GM19240 (cell line): ENCODE results near the gene ARL15.
A peak's percentile ranks its signal among the peaks of the same experiment; 100 is the strongest.

Experiments used
- DNase-seq: peaks from one replicate; pipeline ENCODE4 v3.0.0; 2011; ENCODE audit warnings: low spot score; ENCODE audit not compliant: insufficient read length

Gene ARL15

DNA sequence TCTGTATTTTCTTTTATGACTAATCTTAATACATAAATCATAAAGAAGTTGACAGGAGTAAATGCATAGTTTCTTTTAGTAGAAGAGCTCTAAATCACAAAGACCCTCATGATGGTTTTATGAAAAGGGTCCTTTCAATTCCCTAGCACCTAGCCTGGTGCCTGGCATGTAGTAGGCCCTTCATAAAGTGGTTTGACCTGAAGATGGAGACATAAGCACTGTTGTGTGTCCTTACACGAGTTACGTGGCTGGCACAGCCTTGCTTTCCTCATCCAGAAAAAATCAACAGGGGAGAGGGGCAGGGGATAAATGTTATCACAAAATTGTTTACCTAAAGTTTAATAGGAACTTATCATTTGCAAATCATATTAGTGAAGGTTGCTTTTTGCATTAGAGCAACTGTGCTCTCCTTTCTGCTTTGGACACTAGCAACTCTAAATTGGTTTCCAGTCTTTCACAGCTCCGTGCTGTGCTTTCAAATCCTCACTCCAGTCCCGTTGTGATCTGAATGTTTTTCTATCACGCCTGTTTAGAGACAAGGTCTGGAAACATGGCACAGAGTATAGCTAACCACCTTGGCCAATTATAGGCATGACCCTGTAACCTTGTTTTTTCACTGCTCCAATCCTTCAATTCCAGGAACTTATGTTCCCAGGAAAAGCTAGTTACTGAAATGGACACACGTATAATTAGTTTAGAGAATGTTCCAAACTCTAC is 55.7 kb downstream of the ARL15 start:
- DNase-seq: no peak

DNA sequence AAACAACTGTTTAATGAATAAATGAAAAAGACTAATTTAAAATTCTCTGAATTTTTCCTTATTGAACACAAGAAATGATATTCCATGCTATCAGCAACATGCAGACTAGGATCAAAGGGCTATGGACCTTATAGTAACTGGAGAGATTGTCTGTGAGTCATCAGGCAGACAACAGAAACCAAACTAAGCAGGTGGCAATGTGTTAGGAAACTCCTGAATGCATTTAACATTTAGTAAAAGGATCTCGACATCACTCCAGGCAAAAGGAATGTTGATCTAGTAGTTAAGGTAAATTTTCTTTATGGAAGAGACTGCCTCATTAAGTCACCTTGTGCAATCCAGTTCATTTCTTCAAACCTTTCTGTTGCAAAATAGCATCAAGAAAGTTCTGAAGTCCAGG is 58.4 kb downstream of the ARL15 start:
- DNase-seq: no peak

DNA sequence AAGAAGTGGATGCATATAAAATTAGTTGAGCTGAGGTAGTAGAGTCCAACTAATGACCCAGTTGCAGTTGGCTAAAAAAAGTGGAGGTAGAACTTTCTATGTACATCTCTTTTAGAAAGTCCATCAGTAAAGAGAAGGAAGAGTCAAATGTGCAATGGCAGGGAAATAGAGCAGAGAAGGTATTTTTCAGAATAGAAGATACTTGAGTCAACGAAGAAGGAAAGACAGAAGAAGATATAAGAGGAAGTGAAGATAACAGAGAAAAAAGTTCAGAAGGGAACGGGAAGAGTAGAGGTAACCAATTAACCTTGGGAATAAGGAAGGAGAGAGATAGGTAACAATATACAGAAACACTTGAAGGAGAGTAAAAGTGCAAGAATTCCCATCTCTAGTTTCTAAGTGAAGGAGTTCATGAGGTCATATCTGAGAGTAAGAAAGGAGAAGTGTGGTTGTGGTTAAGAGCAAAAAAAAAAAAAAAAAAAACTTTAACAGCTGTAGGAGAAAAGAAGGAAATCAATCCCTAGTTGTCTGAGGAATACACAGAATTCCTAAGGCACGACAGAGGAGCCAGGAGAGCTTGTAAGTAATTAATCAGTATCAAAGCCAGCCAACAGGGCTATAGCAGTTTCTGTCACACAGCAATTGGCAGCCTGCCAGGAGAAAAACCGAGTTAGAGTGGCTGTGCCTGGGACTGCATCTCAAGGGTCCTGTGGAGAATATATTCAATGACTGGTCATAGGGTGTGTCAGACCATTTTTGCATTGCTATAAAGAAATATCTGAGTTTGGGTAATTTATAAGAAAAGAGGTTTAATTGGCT is 61.0 kb downstream of the ARL15 start:
- DNase-seq: no peak

- DNase-seq: no peak
Measured at GRCh38 chr5:54247226-54247625, 63.1 kb downstream of the ARL15 start.

GRCh38 chr5:54243483-54244080 is 66.8 kb downstream of the ARL15 start:
- DNase-seq: peak; percentile 11

- DNase-seq: no peak
Measured at GRCh38 chr5:54242297-54242696, 68.1 kb downstream of the ARL15 start.

- peak; percentile 6 for DNase-seq
Measured at GRCh38 chr5:54234304-54234933, 76.0 kb downstream of the ARL15 start.

GRCh38 chr5:54230936-54231685 is 79.3 kb downstream of the ARL15 start:
- no peak for DNase-seq

DNA sequence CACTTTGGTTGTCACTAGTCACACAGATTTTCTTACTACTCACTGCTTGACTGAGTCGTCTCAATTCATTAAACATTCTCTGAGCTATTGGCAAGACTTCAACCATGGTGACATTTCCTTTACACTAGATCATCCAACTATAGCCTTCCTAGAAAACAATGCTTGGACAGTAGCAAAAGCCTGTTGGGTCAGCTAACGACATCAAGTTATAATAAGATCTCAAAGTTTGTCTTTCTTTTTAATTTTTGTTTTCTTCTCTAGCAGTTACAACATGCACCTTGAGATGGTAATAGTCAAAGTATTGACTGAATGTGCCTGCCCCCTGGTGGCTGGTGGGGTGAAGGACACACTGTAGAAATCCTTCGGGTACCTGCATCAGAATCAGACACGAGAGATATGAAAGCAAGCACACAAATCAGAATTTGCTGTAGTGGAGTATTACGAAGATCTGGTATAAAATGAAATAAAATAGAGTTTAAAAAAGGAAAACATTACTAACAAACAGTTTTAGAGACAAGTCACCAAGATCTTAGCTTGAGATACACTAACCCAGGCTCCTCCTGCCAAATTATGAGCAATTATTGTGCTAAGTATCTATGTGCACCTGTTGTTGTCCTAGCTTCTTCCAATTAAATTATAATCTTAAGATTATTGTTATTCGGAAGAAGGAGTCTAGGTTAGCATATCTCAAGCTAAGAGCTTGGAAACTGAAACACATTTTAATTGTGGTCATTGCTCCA is 81.2 kb downstream of the ARL15 start:
- peak; percentile 22 for DNase-seq

DNA sequence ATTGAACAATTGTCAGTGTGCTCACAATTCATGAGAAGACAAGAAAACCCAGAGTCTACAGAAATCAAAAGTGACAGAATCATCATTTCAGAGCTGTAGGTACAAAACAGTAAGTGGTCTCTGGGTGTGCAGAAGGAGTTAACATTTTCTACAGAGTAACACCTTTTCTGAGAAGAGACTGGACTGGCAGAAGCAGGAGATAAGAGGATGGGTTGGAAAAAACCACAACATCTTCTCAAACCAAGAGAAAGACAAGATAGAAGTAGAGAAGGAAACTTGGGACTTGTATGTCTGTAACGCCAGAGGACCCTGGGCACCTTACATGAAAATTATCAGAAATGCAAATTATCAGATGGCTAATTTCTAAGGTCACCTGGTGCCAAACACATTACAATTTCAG is 82.6 kb downstream of the ARL15 start:
- DNase-seq: no peak

DNA sequence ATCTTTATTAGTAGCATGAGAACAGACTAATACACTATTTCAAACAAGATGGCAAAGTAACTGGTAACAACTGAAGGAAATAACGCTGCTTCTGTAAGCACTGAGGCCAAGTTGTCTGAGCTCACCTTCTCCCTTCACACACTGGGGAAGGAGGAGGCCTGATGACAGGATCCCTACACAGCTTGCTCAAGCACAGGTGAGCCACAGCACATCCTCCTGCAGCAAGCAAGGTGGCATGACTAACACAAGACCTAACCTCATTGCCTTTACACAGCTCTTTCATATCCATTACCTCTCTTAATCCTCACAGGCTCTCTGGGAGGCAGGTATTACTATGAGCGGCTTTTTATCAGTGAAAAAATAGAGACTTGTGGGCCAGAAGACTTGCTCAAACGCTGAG is 83.3 kb downstream of the ARL15 start:
- no peak for DNase-seq

DNA sequence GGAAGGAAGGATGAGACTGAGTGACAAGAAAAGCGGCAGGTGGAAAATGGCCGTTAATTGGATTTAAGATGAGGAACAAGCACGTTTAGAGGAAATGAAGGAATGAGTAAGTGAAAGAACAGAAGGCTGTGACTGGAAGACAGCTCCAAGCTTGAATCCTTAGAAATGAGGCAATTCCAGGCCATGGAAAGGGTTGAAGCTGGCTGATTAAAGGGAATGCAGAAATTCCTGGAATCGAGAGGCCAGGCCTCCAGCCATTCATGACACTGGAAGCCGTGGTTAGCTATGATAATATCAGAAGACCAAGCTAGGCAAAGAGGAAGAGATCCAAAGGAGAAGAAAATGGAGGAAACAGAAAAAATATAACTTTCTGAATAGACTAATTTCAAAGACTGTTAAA is 84.2 kb downstream of the ARL15 start:
- no peak for DNase-seq

DNA sequence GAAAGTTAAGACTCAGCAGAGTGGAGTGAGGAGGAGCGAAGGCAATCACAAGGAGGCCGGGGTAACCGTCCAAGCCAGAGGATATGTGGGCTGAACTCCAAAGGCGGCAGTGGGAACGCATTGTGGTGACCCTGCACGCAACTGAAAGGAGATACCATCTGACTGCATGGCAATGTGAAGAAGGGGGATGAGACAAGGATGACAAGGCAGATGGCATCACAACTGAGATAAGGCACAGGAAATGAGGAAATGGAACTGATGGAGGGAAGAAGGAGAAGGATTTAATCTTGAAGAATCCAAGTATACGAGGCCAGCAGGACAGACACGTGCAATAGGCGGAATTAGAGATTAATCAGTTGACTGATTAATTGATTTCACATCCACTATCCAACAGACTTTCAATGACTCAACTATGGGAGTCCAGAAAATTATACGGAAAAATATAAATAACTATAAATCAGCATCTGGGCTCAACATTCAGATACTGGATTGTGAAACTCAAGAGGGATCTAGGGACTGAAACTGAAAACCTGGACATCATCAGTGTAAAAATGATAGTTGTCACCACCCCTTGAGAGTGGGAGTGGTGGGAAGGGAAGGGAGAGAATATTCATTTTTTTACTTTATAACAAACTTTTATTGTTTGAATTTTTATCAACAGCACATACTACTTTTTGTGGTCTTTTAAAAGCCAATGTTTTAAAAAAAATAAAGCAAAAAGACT is 86.1 kb downstream of the ARL15 start:
- no peak for DNase-seq

GRCh38 chr5:54222336-54222735 is 88.0 kb downstream of the ARL15 start:
- no peak for DNase-seq

DNA sequence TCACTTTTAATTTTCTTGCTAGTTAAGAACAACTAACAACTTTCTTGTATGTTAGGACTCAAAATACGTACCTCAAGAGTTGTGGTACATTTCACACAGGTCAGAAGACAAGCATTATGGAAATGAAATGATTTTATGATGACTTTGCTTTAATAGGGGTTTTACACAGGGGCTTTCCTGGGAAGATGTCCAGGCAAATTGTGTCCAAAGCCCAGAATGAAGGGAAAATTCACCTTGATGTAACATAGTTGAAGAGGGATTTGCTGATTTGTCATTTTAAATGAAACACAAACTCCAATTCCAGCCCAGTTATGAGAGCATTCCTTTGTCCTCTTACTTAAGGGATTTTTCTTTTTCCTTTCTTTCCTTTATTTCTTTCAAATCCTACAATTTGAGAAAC is 89.2 kb downstream of the ARL15 start:
- DNase-seq: no peak

- no peak for DNase-seq
Measured at GRCh38 chr5:54220230-54221040, 89.9 kb downstream of the ARL15 start.

DNA sequence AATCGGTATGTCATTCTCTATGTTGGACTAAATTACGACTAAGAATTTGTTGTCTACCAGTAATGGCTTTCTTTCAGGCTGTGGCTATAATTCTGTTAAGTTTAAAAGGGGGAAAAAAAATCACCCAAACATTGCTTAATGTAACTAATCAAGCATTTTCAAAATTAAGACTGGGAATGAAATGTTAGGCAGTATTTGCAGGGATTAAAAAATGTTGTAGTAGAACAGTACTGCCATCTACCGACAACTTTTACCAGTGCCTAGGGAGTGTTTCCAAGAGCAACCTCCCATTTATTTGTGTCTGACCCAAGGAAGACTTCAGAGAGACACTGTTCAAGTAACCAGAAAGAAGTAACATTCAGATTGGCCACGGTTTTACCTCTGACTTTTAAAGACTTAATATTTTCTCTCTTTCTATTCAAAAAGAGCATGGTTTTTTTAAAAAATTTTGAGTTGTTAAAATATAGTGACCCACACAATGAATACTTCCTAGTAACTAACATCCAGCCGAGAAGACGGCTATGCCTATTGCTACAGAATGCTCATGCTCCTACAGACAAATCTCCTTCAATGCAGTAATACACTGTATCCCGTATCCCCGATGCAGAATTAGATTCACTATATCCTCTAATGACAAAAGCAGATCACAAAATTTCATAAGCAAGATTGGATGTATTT is 92.4 kb downstream of the ARL15 start:
- peak; percentile 7 for DNase-seq

GRCh38 chr5:54215233-54215736 is 95.1 kb downstream of the ARL15 start:
- DNase-seq: no peak
